Tibial nerve (tissue), 3 donors: ENCODE results near the gene MPL.

Experiments used
- CTCF ChIP-seq, 5 experiments: fragments of 200-600 bp in 3 of 5; fragments of 450-650 bp in 2 of 5; sonication (generic) in 3 of 5; IDR thresholded peaks; one replicate each; pipeline ENCODE4 v1.5.1; 2016 to 2019; ENCODE audit warnings: antibody characterized with exemption in 5 of 5, mild to moderate bottlenecking in 3 of 5, moderate library complexity in 2 of 5
- POLR2A ChIP-seq, 2 donors: fragments of 450-650 bp; IDR thresholded peaks; one replicate each; pipeline ENCODE4 v1.6.1; 2017; ENCODE audit warnings: antibody characterized with exemption in 2 of 2, mild to moderate bottlenecking in 2 of 2, moderate library complexity in 2 of 2

- no peak for TF ChIP-seq CTCF (IDR thresholded peaks at IDR 0.05)
- no peak for TF ChIP-seq POLR2A (IDR thresholded peaks at IDR 0.05)
Measured at GRCh38 chr1:43351421-43352350, 14.1 kb downstream of the MPL start.
